Right ventricle myocardium inferior (tissue), 1 donor: ENCODE measurements around the gene SREBF2. TPM values are rescaled to one million over a fixed set of nuclear protein-coding genes. Genes with fewer than 3 reads are reported as not detected.

ENCODE experiments used
- ATAC-seq: fragments of 200-7000 bp; cut with Tn5 transposase; one replicate; pipeline ENCODE4 v1.9.1; 2020; ENCODE audit warnings: mild to moderate bottlenecking, moderate library complexity
- DNase-seq: peaks from one replicate; pipeline ENCODE4 v3.0.0; 2021; ENCODE audit errors: missing footprints
- intact Hi-C: fragments of 100-400 bp; cut with DNase I; formaldehyde crosslinking; loops from one replicate; pipeline ENCODE4 v1.11.0; 2022
- total RNA-seq: library from RNA; stranded (reverse); fragmentation: NEBNext Ultra II Directional; extraction: Animal tissue kit (Norgen Biotek cat#: 25700); gene quantifications from one replicate; pipeline ENCODE4 v1.2.1, GENCODE V29; 2021
- donor health status: DM: no; HTN: yes; CAD: no; lungs with severe emphysema.

SREBF2 gene
- total RNA-seq, 1 donor from 2014 or later, result 75.5 TPM

GRCh38 chr22:41925783-41926460, 93.0 kb downstream of the SREBF2 start:
- intact Hi-C loops, result no loop called here
- DNase-seq (peak; percentile 86), ATAC-seq (peak; percentile 64)

- ATAC-seq, result no peak
- intact Hi-C loops, result no loop called here
- DNase-seq, result no peak
Measured at GRCh38 chr22:41927813-41928212, 94.9 kb downstream of the SREBF2 start.

DNA sequence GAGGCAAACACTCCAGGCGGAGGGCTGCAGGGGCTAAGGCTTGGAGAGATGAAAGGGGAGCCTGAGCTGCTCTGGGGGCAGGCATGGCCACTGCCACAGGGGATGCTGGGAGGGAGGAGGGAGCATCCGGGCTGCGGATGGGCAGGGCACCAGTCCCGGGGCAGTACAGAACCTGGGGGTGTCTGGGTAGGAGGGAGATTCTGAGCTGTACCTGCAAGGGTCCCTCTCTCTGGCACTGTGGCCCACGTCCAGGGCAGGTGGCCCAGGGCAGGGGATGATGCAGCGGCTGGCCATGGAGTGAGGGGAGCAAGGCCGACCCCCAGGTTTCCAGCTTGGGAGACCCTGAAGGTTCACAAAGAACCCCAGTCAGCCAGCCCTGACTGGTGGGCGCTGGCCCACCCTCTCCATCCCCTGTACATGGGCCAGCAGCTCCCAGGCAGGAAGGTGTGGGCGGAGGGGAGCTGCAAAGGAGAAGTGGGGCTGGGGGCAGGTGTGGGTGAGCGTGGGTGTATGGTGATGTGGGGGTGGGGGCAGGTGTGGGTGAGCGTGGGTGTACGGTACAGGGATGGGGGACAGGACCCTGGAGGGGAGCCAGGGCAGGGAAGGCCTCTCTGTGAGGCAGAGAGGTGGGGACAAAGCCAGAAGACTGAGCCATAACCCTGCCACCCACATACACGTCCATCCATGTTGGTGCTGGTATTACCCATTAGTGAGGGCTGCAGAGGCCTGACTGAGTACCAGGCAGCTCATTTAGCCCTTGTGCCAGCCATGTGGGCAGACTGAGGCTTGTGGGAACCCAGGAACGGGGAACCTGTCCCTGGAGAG, 95.9 kb downstream of the SREBF2 start:
- intact Hi-C loops, result no loop called here
- no peak for DNase-seq
- ATAC-seq, result no peak

GRCh38 chr22:41929418-41929810, 96.5 kb downstream of the SREBF2 start:
- intact Hi-C loops, result no loop called here
- DNase-seq, result no peak
- ATAC-seq, result no peak

DNA sequence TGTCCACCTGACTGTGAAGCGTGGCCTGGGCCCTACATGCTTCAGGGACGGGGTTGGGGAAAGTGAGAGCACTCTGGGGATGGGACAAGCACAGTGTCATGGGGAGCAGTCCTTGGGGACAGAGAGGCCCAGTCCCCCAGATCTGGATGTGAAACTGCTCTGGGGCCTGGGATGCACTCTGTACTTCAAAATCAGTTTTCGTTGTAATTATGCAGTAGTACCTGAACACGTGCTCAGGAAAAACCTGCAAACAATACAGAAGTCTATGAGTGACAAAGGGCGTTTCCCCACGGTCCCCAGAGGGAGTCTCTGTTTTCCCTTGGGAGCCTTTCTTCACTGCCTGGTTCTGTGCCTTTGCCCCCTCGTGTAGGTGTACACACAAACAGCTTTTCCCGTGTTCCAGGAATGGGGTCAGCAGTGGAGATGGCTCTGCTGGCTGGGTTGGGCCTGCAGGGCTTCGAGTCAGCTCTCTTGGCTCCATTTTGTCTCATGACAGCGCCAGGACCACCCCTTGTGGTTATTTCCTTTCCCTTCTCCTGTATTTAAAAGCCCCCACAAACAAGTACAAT, 98.9 kb downstream of the SREBF2 start:
- DNase-seq, result no peak
- intact Hi-C loops, result no loop called here

GRCh38 chr22:41932353-41932752, 99.4 kb downstream of the SREBF2 start:
- DNase-seq, result no peak
- intact Hi-C loops, result no loop called here
- no peak for ATAC-seq

More for the DNA sequence above, 98.9 kb downstream of the SREBF2 start:
- no peak for ATAC-seq

DNA sequence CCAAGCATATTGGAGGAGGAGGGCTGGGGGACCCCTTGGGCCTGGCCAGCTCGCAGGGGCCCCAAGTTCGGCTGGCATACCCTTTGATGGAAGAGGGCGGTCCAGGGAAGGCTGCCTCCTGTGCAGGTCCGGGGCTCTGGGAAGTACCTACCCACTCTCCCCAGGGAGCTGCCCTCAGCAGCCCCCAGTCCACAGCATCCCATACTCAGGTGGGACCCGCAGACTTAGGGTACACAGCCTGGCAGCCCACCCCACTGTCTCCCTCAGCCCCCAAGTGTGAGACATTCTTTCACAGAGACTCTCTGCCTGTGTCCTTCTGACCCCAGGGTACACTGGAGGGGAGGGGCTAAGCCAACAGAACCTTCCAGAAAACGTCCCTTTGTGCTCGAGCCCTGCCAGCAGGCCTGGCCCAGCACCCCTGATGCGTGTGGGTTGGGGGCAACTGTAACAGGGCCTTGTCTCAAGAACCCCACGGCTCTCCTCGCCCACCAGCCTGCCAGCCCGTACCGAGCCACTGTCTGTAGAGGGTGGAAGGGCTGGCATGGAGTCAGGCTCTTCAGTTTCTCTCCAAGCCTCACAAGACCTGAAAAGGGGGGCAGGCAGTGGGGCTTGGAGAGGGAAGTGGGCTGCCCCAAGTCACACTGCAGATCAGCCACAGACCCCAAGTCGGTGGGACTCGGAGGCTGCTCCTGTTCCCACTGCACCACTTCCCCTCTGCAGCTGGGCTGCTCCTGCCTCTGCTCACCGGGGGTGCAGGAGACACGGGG, 100.7 kb downstream of the SREBF2 start:
- ATAC-seq, result no peak
- intact Hi-C loops, result no loop called here
- no peak for DNase-seq

GRCh38 chr22:41934284-41935014, 101.5 kb downstream of the SREBF2 start:
- DNase-seq, result no peak
- intact Hi-C loops, result no loop called here
- peak; percentile 43 for ATAC-seq

GRCh38 chr22:41935015-41935351, 102.1 kb downstream of the SREBF2 start:
- DNase-seq (no peak), ATAC-seq (peak; percentile 76)
- intact Hi-C loops, result no loop called here

GRCh38 chr22:41935509-41935908, 102.6 kb downstream of the SREBF2 start:
- DNase-seq (no peak), ATAC-seq (no peak)
- intact Hi-C loops, result no loop called here

- DNase-seq, result no peak
- no peak for ATAC-seq
- intact Hi-C loops, result no loop called here
Measured at GRCh38 chr22:41936894-41937169, 103.9 kb downstream of the SREBF2 start.

DNA sequence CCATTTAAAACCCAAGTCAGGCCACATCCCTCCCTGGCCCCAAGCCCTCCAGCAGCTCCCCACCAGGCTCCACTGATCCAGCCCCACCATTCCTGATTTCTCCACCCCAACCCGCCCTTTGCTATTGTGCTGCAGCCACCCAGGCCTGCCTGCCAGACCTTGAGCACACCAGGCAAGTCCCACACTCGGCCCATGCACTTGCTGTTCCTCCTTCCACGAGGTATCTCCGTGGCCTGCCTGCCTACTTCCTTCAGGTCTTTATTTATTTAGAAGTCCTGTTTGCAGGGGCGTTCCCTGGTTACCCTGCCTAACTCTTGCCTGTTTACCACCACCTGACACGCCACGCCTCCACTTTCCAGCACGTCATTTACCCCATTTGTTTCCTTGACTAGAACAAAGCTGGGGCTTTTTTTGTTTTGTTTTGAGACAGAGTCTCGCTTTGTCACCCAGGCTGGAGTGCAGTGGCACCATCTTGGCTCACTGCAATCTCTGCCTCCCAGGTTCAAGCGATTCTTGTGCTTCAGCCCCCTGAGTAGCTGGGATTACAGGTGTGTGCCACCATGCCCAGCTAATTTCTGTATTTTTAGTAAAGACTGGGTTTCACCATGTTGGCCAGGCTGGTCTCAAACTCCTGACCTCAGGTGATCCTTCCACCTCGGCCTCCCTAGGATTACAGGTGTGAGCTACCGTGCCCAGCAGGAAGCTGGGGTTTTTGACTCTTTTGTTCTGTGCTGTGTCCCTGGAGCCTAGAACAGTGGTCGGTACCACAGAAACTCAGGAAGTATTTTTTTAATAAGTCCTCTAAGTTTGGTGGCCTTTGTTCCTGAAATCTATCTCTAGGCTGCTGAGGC, 107.3 kb downstream of the SREBF2 start:
- intact Hi-C loops, result loop anchor here (2.0 kb wide), 1 partner anchor 193 kb away; no protein-coding TSS in a partner anchor
- DNase-seq, result peak; percentile 48
- no peak for ATAC-seq

GRCh38 chr22:41940832-41941765, 108.2 kb downstream of the SREBF2 start:
- intact Hi-C loops, result loop anchor here (1.0 kb wide), 2 partner anchors 118 to 244 kb away; no protein-coding TSS in a partner anchor
- ATAC-seq, result peak; percentile 92

DNA sequence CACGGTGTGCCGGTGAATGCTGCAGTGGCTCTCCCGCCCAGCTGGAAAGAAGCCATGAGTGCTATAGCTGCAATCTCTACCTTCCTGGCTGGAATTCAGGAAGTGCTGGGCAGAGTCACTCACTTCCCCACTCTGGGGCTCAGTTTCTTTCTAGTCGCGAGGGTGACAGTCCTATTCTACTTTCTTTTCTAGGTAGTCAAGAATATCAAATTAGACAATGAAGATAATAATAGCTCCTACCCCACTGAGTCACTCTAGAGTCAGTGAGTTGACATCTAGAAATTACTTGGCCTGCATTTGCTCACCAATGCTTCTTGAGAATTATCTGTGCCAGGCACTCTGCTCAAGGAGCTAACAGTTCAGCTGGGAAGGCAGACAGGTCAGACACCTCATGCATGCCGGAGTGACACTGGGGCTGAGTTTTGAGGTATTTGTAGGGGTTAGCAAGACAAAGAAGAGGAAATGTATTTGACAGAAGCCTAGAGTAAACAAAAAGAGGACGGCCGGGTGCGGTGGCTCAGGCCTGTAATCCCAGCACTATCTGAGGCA, 110.8 kb downstream of the SREBF2 start:
- ATAC-seq, result no peak
- intact Hi-C loops, result no loop called here
- peak; percentile 18 for DNase-seq

More at GRCh38 chr22:41940832-41941765, 108.2 kb downstream of the SREBF2 start:
- peak; percentile 84 for DNase-seq

GRCh38 chr22:41946629-41947423, 113.9 kb downstream of the SREBF2 start, which contains the start of gene CENPM:
Gene CENPM (minus strand): TSS chr22:41947152. CDS start chr22:41947076, 76 bp downstream.
- DNase-seq (peak; percentile 95), ATAC-seq (peak; percentile 98)
- intact Hi-C loops, result no loop called here
